GM19099 (cell line): ENCODE data around the gene NFILZ.

Experiments
- POLR2A ChIP-seq: IDR thresholded peaks from 3 replicates; pipeline ENCODE4 v1.6.1; 2011; ENCODE audit warnings: low read depth; ENCODE audit not compliant: insufficient read length; ENCODE audit errors: extremely low read depth

NFILZ gene

DNA sequence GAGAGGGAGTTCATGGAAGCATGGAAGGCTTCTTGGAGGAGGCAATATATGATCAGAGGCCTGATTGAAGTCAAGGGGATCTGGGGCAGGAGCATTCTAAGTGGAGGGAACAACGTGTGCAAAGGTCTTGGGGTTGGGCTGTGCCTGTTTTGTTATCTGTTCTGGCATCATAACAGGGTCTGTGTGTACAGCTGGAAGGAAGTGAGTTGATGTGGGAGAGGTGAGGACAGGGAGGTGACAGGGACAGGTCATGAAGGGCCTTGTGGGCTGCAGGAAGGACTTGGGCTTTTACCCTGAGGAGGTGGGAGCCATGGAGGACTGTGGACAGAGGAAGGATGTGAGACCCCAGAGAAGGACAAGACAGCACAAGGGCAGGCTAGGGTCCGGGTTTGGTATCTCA, 1.2 kb upstream of the NFILZ start:
- no peak for TF ChIP-seq POLR2A

DNA sequence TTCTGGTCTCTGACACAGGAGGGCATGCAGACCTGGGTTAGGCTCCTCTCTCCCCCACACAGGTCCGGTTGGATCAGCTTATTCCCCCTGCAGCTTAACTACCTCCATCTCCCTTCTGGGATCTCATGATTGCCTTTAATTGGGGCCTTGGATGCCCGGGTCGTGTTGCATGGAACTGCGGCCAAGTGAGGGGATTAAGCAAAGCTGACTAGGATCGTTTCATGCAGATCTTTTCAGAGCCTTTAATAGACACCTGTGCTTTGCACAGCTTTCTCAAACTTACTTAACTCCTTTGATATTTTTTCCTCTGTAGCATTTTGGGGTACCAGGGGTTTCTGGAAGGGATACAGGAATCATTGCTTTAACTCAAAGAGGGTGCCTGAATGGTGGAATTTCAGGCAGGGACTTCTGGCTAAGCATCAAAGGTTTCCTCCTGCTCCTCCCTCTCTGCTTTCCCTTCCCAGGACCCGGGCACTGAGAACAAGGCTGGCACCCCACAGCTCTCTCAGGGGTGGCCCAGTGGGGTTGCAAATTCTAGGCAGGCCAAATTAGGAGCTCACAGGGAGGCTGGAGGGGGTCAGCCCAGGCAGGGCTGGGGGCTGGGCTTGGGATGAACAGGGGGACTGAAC, 477 bp downstream of the NFILZ start:
- no peak for TF ChIP-seq POLR2A

DNA sequence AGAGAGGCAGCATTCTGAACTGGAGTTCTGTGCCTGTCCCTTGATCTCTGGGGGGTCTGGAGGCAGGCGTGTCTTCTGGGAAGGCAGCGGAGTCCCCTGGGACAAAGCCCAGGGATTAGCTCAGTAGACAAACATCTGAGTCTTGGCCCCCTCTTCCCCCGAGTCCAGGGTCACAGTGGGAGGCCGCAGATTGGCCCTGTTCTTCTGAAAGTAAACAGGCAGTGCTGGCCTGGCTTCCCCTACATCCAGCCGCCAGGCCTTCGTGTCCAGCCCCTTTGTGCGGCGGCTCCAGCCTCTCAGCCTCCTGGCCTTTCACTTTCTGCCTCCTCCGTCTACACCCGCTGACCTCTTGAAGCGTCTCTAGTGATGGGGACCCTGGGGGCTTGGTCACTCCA, 989 bp downstream of the NFILZ start:
- no peak for TF ChIP-seq POLR2A

DNA sequence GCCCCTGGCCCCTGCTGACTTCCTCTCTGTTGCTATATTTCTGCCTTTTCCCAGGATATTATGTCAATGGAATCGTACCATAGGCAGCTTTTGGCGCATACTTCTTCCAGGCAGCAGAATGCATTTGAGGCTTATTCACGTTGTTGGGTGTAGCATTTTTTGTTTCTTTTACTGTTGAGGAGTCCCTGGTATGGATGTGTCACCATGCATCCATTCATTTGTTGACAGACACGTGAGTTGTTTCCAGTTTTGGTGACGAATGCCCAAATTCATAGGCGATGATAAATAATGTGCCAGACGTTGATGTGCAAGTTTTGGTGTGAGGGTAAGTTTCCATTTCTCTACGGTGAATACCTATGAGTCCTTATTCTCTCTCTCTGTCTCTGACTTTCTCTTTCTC, 5.0 kb downstream of the NFILZ start:
- TF ChIP-seq POLR2A: no peak

DNA sequence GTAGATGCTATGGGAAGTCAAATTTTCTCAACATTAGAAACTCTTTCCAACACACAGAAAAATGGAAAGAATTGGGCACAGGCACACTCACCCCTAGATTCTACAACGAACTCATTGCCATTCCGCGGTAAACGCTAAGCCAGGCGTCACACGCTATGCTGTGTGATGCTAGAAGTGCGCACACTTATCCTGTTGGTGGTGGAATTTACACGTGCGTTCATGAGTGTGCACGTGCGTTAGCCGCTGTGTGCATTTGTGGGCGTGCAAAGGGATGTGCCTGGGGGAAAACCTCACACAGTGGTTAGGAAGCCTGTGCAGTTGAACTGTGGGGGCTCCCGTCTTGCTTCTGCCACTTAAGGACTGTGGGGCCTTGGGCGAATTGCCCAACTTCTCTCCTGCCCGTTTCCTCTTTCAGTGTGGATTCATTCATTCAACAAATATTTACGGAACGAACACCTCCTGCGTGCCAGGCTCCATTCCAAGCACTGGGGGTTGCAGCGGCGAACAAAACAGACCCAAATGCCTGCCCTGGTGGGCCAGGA, 7.7 kb downstream of the NFILZ start:
- TF ChIP-seq POLR2A: no peak

DNA sequence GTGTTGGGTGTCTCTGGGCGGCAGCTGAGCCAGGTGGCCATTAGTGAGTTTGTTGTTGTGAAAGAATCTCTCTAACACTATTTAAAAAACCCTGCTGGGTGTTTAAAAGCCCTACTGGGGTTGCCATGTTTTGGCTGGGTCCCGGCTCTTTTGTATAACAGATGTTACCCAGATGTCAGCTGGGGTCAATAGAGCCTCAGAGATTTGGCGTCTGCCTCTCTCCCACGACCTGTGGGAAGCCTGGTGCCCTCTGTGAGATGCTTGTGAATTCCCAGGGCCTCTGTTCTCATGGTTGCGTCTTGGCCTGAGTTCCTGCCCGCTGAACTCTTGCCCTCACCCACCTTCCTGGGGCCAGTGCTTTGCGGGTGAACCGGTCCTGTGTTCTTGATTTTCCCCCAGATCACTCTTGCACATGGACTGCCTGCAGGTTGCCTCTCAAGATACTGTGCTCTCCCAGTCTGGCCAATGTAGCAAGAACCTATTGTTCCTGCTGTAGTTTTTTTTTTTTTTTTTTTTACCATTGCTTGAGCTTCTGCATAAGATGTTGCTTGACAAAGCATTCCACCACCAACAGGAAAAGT, 9.5 kb downstream of the NFILZ start:
- TF ChIP-seq POLR2A: no peak

DNA sequence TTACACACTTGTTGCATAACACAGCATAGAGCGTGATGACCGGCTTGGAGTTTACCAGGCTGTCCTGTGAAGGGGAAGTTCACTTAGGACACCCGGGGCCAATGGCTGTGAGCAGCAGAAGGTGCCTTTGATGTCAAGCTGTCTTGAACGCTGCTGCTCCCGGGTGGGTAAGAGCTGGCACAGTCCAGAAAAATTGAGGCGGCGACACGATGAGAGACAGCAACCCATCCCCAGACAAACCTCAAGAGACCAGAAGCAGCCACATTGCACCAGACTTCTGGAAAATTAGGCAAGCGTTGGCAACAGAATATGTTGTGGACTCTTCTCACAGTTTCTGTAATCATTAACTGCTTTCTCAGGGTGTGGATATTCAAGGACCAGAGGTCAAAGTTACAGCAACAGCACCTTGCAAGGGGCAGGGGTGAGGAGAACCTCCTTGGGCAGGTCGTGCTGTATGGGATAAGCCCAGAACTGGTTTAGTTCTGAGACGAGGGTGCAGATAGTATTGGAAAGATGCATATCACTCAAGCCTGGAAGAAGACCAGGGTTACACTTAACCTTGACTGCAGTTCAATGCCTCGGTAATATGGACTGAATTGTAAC, 10.1 kb downstream of the NFILZ start:
- TF ChIP-seq POLR2A: no peak

DNA sequence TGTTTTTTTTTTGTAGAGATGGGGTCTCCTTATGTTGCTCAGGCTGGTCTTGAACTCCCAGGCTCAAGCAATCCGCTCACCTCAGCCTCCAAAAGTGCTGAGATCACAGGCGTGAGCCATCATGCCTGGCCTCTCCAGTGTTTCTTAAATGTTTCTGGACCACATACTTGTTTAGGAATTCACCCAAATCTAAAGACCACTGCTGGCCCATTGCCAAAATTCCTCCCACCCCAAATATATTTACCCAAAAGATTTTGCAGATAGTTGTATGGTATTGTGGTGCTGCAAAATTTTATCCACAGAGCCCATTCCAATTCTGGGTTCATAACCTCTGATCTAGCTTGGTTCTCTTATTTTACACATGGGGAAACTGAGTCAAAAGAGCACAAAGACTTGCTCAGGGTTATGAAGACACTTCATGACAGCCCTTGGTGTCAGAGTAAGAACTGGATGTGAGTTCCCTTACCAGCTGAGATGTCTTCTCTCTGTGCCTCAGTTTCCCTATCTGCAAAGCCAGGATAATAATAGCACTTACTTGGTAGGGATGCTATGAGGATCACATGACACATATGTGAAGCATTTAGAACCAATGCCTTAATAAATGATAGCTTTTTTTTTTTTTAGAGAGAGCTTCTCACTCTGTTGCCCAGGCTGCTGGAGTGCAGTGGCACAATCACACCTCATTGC, 10.9 kb downstream of the NFILZ start:
- no peak for TF ChIP-seq POLR2A

DNA sequence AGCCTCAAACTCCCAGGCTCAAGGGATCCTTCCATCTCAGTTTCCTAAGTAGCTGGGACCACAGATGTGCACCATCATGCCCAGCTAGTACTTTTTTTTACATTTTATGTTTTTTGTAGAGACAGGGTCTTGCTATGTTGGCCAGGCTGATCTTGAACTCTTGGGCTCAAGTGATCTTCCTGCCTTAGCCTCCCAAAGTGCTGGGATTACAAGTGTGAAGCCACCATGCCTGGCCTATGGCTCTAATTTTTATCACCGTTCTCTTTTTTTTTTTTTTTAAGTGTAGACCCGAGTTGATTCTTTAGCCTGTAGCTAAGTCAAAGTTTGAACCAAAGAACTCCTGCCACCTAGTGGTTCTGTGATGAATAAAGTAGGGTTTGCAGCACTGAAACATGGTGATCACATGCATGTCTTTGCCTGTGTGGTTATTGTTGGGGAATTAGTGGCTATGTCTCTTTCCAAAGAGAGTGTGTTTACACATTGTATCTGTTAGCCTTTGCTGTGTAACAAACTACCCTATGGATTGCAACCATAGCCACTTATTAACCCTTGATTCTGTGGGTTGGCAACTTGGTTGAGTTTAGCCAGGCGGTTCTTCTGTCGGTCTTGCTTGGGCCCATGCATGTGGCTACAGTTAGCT, 11.6 kb downstream of the NFILZ start:
- no peak for TF ChIP-seq POLR2A

DNA sequence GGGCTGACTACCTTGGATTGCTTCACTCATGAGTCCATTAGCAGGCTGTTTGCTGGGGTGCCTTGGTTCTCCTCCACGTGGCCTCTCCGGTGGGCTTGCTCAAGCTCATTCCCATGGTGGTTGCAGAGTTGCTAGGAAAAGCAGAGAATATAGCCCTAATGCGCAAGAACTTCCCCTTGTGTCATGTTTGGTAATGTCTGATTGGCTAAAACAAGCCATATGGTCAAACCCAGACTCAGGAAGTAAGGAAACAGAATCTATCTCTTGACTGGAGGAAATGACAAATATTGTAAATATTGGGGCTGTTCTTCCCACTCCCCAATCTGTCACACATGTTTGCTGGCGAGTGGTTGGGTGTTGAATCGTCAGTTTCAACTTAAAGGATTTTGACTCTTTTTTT, 12.1 kb downstream of the NFILZ start:
- no peak for TF ChIP-seq POLR2A

DNA sequence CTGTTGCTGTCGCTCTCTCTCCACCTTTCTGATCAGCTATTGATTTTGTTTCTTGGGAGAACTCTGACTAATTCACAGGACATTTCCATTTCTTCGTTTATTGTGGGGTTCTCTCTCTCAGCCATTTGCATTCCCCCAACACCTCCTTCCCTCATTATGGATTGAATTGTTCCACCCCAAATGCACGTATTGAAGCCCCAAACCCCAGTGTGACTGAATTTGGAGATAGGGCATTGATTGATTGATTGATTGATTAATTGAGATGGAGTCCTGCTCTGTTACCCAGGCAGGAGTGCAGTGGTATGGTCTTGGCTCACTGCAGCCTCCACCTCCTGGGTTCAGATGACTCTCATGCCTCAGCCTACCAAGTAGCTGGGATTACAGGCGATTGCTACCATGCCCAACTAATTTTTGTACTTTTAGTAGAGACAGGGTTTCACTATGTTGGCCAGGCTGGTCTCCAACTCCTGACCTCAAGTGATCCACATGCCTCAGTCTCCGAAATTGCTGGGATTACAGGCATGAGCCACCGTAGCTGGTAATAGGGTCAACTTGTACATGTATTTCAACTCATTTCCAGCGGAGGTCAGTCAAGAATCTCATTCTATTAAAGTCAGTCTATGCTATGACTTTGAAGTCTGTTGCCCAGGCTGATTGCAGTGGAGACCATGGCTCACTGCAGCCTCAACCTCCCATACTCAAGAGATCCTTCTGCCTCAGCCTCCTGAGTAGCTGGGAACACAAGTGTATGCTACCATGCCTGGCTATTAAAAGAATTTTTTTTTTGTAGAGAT, 13.6 kb downstream of the NFILZ start:
- no peak for TF ChIP-seq POLR2A

DNA sequence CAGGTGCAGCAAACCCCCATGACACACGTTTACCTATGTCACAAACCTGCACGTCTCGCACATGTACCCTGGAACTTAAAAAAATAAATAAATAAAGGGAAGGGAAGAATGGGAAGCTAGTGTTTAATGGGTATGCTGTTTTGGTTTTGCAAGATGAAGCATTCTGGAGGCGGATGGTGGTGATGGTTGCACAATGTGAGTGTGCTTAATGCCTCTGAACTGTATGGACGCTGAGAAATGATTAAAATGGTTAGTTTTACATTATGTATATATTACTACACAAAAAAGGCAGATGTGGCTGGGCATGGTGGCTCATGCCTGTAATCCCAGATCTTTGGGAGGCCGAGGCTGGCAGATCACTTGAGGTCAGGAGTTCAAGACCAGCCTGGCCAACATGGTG, 17.8 kb downstream of the NFILZ start:
- no peak for TF ChIP-seq POLR2A

DNA sequence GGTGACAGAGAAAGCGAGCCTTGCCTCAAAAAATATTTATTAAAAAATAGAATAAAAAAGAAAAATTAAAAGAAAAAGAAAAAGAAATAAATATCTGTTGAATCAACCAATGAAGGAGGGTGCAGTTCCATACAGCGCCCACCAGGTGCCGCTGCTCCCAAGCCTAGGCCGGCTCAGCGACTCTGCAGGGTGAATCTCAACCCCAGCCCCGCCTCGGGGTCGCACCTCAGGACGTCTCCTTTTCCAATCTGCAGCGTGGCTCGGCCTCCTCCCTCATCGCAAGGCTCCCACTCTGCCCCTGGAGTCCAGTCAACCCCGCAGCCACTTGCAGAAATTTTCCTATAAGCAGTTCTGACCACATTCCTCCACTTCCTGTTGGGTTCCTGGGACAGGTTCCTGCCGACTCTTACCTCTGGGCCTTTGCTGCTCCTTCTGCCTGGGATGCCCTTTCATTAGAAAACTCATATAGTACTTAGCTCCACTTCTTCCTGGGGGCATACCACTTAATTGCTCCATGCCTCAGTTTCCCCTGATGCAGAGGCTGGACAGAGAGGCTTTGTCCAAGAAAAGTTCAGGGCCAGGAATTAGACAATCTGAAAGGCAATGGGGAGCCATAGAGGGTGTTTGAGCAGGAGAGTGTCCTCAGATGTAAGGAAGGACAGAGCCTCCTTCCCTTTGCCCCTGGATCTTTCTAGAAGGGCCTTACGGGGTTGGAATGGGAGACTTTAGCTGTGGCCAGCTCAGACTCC, 24.3 kb downstream of the NFILZ start:
- no peak for TF ChIP-seq POLR2A

DNA sequence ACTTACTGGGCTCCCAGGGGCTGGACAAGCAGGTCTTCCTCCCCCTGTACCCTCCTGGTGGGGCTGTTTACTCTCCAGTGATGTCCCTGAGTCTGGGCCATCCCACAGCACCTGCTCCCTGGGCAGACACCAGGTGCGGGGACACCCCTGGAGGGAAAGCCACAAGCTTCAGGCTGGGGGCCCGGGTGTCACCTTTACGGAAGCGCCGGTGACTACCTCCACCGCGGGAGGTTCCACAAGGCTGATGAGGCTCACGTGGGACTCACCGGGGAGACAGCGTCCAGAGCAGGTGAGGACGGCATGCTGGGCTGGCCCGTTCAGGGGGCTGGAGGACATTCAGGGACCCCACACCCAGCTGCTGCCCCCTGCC, 24.9 kb downstream of the NFILZ start:
- TF ChIP-seq POLR2A: no peak
